Measurements from ENCODE around the gene TIE1. TPM values are rescaled to one million over a fixed set of nuclear protein-coding genes. Genes with fewer than 3 reads are reported as not detected.

TIE1 gene
- total and polyA plus RNA-seq, 2 of the 13 experiments (the other 11 are each of a cell fraction or from before 2014, with no cell fraction given), result 0.58 to 0.84 TPM

DNA sequence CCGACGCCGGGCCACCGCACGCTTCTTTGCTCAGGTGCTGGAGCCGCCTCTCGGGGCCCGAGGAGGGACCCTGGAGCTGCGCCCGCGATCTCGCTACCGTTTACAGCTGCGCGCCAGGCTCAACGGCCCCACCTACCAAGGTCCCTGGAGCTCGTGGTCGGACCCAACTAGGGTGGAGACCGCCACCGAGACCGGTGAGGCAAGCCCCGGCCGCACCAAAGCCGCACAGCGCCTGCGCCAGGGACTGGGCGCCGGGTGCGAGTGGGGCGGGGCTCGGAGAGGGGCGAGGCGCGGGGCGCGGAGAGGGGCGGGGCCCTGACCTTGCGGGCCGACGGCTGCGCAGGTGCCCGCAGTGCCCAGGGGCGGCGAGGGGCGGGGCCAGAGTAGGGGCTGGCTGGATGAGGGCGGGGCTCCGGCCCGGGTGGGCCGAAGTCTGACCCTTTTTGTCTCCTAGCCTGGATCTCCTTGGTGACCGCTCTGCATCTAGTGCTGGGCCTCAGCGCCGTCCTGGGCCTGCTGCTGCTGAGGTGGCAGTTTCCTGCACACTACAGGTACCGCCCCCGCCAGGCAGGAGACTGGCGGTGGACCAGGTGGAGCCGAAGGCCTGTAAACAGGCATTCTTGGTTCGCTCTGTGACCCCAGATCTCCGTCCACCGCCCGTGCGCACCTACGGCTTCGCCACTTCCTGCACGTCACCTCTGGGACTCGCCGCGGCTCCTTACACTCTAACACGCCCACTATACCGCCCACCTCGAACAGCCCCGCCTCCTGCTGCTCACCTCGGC, 48.2 kb downstream of the TIE1 start (continued):
- TF ChIP-seq ZSCAN25 (CRISPR knock-in tag; IDR thresholded peaks at IDR 0.05), result peak; percentile 73; the same call in 1 of the 2 replicates
- TF ChIP-seq RBAK (CRISPR knock-in tag; IDR thresholded peaks at IDR 0.05), result no peak
- TF ChIP-seq SMYD3 (CRISPR knock-in tag; IDR thresholded peaks at IDR 0.05), result no peak
- no peak for TF ChIP-seq NCOA5 (CRISPR knock-in tag; IDR thresholded peaks at IDR 0.05)
- TF ChIP-seq BRCA1 (CRISPR knock-in tag; IDR thresholded peaks at IDR 0.05), result peak; percentile 52; the same call in 1 of the 2 replicates
- no peak; the same call in none of the 2 replicates for TF ChIP-seq POGZ (CRISPR knock-in tag; IDR thresholded peaks at IDR 0.05)
- TF ChIP-seq MYC (CRISPR knock-in tag; IDR thresholded peaks at IDR 0.05; ENCODE audit: borderline replicate concordance), result peak; percentile 65; the same call in 1 of the 2 replicates
- TF ChIP-seq FOXO1 (CRISPR knock-in tag; IDR thresholded peaks at IDR 0.05), result peak; percentile 54
- peak; percentile 63 for TF ChIP-seq PHF20 (CRISPR knock-in tag; IDR thresholded peaks at IDR 0.05)
- TF ChIP-seq BHLHE40 (IDR thresholded peaks at IDR 0.05; ENCODE audit: low read length), result peak; percentile 25; the same call in 1 of the 2 replicates
- peak; percentile 66 for TF ChIP-seq ZNF883 (CRISPR knock-in tag; IDR thresholded peaks at IDR 0.05; ENCODE audit: not compliant biosample characterization)
- TF ChIP-seq, protein P1, sequence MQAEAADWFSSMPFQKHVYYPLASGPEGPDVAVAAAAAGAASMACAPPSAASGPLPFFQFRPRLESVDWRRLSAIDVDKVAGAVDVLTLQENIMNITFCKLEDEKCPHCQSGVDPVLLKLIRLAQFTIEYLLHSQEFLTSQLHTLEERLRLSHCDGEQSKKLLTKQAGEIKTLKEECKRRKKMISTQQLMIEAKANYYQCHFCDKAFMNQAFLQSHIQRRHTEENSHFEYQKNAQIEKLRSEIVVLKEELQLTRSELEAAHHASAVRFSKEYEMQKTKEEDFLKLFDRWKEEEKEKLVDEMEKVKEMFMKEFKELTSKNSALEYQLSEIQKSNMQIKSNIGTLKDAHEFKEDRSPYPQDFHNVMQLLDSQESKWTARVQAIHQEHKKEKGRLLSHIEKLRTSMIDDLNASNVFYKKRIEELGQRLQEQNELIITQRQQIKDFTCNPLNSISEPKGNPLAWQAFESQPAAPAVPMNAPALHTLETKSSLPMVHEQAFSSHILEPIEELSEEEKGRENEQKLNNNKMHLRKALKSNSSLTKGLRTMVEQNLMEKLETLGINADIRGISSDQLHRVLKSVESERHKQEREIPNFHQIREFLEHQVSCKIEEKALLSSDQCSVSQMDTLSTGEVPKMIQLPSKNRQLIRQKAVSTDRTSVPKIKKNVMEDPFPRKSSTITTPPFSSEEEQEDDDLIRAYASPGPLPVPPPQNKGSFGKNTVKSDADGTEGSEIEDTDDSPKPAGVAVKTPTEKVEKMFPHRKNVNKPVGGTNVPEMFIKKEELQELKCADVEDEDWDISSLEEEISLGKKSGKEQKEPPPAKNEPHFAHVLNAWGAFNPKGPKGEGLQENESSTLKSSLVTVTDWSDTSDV (CRISPR knock-in tag; IDR thresholded peaks at IDR 0.05), result peak; percentile 15; the same call in 1 of the 2 replicates
- TF ChIP-seq MED1 (CRISPR knock-in tag; IDR thresholded peaks at IDR 0.05), result peak; percentile 21; the same call in 1 of the 2 replicates
- peak; percentile 83; the same call in 1 of the 2 replicates for TF ChIP-seq KDM5B (CRISPR knock-in tag; IDR thresholded peaks at IDR 0.05; ENCODE audit: borderline replicate concordance)
- peak; percentile 44; the same call in 1 of the 2 replicates for TF ChIP-seq BRF2 (CRISPR knock-in tag; IDR thresholded peaks at IDR 0.05)
- peak; percentile 50 for TF ChIP-seq AGO2 (optimal IDR thresholded peaks at IDR 0.05; ENCODE audit: low read depth, low read length)
- TF ChIP-seq ZNF407 (CRISPR knock-in tag; IDR thresholded peaks at IDR 0.05; ENCODE audit: not compliant biosample characterization), result peak; percentile 44

Data from HepG2 (cell line).